CD4-positive, alpha-beta T cell treated with Interleukin-6 for 4 hours (primary cell): ENCODE data around the gene HSPBP1.
A peak's percentile ranks its signal among the peaks of the same experiment; 100 is the strongest.
"Not testable (repeated sequence)": the region's sequence is repeated elsewhere in the genome, so short reads cannot be mapped to it uniquely, and the experiment has no call there.

Source experiments
- DNase-seq: peaks from one replicate; pipeline ENCODE4 v3.0.0-alpha.2; 2020; ENCODE audit warnings: mixed read lengths

Gene HSPBP1

DNA sequence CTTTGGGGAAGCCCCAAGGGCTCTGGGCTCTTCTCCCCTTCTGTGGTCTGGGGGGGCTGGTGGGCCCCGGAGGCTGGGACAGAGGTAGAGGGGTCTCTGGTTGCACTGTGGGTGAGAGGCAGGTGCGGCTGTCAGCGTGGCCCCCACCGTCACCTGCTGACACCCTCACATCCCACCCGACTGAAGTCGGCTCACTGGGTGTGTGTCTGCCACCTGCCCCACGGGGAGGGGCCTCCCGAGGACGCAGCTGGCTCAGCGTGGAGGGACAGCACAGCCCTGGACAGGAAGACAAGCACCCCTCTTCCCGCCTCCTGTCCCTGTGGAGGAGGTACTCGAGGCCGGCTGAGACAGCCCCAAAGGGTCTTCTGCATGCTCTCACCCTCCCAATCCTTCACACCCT is 49.1 kb downstream of the HSPBP1 start:
- DNase-seq, result no peak

DNA sequence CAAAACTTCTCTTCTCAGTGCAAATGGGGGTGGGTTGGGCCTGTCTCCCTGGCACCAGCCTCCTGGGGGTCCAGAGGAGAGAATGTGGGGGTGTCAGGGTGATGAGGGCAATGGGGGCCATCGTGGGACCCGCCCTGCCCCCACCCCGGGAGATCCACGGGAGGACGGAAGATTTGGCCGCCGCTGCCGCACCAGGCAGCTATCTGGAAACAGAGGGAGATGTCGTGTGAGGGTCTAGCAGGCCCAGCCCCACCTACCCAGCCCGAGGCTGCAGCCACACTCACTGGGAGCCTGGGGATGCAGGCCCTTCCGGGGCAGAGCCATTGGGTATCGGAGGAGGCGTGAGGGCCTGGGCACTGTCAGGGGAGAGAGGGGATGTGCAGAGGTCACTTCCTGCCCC is 49.6 kb downstream of the HSPBP1 start:
- no peak for DNase-seq

DNA sequence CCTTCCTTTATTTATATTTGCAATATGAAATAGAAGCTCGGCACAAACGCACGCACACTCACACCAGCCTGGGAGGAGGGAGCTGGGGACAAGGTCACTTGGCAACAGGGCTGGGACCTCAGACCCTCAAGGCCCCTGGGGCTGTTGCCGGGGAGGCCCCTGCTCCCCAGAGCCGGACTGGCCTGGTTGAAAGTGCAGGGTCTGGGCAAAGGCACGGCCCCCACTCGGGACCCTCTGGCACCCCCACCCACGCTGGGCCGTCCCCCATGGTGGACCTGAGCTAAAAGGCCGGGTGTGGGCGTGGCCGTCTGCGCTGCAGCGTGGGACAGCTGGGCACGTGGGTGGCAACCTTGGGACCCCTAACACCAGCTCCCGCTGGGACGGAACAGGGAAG is 50.1 kb downstream of the HSPBP1 start:
- no peak for DNase-seq

DNA sequence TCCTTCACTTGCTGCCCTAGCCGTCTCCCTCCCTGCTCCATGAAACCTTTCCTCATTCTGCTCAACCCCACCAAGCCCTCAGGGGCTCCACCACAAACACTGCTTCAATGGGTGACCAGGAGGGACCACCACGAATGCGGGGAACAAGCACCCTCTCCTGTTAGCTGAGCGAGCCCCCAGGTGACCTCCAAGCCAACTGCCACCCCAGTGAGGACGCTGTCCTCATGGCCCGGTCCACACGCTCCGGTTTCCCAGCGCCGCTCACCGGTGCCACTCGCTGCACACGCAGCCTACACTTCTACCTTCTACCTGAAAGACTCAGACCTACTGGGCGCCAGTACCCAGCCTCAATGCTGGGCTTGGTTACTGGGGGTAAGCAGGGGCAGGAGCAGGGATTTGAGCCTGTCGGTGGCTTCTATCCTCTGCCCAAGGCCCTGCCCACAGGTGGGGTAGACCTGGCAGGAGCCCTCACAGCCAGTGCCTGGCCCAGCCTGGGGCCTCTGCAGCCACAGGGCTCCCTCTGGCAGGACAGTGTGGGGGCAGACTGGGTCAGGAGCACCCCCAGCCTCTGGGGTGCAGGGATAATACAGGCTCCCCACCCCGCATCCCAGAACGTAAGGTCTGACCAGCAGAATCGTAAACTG is 50.6 kb downstream of the HSPBP1 start:
- no peak for DNase-seq

DNA sequence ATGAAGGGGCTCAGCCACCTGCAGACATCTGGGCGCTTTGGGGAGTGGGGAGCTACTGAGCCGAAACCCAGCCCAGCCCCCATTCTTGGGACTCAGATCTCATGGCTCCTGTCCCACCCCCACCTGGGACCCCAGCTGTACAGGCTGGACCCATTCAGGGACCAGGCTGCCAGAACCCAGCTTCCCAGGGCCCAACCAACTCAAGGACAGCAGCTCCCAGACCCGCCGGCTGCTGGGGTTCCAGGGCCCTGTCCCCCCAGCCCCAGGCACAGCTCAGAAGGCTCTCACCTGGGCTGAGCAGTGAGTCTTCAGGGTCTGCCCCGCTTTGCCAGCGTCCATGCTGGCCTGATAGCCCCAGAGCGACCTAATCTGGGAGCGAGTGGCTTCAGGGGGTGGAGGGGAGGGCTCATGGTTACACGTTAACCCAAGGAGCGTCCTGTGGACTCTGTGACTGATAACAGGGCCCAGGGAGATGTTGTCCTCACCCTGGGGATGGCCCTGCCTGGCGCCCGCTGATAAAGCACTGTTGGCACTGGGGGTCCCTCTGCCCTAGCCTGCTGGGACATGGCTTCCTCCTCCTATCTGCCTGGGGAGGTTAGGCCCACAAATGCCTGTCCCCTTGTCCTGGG is 51.4 kb downstream of the HSPBP1 start, which contains the start of gene TMEM86B:
TMEM86B (minus strand) TSS at position 361 of the 629 bp plus-strand sequence; CDS start at position 339, 22 bp downstream.
- DNase-seq, result no peak

DNA sequence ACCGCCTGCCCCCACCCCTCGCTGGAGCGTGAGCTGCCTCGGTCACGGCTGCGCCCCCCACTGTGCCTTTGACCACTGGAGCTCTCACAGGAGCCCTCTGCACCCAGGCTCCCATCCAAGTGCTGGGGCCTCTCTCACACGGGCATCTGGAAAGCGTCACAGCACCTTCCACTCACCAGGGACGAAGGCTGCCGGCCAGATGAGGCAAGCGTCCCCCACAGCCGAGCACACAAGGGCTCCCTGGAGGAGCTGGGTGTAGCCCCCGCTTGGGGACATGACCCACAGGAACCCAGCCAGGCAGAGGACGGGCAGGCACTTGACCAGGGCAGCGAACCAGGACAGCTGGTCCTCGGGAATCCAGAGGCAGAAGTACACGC is 51.9 kb downstream of the HSPBP1 start:
- no peak for DNase-seq

DNA sequence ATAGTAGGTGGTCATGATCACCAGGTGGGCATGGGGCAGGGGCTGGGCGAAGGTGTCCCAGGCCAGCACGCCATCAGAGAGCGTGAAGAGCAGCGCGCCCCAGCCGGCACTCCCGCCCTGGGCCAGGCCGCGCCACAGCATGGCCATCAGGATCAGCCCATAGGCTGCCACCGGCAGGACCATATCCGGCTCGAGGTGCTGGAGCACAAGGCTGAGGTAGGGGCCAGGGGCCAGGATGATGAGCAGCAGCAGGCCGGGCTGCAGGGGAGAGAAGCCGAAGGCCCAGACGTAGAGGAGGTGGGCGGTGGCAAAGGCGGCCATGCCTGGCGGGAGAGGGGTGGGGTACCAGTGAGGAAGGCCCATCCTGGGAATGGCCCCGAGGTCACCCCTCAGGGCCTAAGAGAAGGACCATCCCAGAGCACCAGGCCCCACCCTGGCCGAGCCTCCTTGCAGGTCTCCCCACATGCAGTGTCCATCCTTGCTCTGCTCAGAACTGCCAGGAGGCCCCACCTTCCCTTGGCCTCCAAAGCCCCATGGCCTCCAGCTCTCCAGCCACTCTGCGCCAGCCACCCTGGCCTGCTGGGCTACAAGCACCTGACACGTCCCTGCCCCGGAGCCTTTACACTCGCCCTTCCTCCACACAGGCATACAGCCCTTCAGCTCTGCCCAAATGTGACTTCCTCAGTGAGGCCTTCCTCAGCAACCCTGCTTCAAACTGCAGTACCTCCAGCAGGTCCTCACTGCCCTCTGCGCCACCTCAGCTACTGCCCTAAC is 52.5 kb downstream of the HSPBP1 start:
- no peak for DNase-seq

DNA sequence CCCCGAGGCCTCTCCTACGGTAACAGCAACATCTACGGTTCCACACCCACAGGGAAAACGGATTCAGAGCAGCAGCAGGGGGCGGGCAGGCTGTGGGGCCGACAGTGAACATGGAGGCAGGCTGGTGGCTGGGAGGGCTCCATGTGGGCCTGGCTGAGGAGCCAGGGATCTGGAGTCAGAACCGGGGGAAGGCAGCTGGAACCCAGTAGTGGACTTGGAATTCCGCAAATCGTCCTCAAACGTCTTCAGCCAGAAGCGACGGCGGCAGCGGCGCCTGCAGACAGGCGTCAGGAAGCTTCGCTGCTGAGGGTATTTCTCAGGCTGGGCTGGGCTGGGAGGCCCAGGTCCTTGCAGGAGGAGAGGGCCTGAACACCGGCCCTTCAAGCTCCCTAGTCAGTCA is 53.1 kb downstream of the HSPBP1 start:
- no peak for DNase-seq

DNA sequence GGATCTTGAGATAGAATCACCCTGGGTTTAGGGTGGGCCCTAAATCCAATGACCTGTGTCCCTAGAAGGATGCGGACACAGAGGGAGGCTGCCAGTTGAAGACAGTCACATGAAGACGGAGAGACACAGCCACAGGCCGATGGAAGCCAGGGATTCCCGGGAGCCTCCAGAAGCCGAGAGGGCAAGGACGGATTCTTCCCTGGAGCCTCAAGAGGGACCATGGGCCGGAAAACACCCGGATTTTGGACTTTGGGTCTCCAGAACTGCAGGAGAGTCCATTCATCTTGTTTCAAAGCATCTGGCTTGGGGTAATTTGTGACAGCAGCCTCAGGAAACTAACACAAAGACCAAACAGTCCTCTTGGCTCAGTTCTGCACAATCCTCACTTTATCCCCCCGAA is 53.6 kb downstream of the HSPBP1 start:
- no peak for DNase-seq

DNA sequence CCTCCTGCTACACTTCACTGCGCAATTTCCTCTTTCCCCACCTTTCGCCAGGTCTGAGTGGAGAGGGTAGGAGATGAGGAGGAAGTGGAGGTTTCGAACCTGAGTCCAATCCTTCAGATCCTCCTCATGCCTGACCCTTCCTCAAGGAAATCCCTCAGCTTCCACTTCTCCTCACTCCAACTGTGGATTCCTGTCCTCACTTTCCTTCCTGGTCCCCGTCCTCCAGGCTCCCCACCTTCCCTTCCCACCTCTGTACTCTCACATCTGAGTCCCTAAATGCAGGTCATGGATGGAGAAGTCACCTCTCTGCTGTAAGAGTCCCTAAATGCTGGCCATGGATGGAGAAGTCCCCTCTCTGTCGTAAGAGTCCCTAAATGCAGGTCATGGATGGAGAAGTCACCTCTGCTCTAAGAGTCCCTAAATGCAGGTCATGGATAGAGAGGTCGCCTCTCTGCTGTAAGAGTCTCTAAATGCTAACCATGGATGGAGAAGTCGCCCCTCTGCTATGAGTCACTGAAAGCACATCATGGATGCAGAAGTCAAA is 54.4 kb downstream of the HSPBP1 start:
- no peak for DNase-seq

DNA sequence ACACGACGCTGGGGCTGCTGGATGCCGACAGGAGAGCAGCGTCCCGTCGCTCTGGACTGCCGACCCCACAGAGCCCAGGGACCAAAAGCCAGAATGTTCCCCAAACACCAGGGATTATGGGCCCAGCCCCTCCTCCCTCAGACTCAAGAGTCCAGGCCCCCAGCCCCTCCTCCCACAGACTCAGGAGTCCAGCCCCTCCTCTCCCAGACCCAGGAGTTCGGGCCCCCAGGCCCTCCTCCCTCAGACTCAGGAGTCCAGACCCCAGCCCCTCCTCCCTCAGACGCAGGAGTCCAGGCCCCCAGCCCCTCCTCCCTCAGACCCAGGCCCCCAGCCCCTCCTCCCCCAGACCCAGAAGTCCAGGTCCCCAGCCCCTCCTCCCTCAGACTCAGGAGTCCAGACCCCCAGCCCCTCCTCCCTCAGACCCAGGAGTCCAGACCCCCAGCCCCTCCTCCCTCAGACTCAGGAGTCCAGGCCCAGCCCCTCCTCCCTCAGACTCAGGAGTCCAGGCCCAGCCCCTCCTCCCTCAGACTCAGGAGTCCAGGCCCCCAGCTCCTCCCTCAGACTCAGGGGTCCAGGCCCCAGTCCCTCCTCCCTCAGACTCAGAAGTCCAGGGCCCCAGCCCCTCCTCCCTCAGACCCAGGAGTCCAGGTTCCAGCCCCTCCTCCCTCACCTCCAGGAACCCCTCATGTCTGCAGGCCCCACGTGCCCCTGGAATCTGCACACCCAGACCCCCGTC is 55.1 kb downstream of the HSPBP1 start:
- not testable (repeated sequence) for DNase-seq

DNA sequence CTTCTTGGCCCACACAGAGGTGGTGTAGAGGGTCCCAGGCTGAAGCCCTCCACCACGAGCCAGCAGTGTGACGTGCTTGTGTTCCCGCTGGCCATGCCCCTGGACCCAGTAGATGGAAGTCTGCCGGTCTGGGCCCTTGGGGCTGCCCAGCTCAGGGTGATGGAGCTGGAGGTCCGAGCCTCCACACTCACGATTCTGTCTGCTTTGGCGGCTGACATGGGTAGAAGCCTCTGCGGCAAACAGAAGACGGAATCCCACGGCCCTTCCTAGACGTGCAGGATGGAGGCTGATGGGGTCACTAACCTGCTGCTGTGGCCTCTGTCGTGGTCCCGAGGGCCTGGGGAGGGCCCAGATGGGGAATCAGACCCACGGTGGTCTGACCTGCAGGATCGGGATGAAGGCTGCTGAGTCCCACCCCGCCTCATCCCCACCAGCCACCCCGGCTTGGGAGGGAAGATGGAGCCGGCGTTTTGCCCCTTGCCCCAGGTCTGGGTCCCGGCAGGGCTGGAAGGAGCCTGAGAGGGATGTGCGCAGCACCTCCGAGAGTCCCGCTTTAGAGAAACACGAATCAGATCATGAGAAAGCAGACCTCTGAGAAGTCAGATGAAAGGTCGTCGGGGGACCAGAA is 55.8 kb downstream of the HSPBP1 start:
- DNase-seq, result no peak

DNA sequence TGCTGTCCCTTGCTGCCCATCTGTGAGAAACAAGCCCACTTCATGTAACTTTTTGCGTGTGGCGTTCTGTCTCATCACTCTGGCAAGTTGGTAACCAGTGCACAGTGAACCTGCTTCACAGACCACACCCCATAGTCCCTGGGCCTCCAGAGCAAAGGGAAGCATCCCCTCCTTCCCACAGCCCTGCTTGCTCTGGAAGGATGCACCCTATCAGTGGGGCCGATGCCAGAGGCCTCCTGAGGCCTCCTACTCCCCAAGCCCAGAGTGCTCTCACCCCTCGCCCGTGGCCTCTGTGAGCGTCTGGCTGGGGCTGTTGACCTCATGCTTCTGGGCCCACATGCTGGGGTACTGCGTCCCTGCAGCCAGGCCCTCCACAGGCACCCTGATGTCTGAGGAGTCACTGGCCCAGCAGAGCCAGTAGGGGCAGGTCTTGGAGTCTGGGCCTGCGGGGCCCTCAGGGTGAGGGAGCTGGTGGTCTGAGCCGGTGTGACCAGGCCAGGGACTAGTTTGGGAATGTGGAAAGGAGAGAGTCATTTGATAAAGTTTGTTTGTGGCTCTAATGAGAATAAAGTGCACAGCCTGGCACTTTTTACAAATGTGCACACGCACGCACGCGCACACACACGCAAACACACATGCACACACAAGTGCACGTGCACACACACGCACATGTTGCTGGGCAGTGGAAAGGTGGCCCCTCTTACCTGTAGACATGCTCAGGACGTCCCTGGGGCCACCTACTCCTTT is 56.4 kb downstream of the HSPBP1 start:
- DNase-seq, result no peak

DNA sequence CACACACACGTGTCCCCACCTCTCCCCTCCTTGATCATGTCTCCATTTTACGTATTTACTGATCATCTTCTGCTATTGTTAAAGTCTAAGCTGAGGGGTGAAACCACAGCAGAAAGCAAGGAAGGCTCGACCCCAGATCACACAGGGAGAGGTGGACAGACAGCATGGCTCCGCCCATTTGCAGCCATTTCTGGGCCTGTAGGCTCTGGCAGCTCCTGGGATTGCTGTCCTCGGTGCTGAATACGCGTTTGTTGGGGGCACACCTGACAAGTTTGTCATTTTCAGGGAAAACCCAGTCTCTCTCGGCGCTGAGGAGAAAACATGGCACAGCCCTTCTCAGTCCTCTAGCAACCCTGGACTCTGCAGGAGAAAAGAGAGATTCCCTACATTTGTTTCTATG is 59.4 kb downstream of the HSPBP1 start:
- DNase-seq, result no peak

DNA sequence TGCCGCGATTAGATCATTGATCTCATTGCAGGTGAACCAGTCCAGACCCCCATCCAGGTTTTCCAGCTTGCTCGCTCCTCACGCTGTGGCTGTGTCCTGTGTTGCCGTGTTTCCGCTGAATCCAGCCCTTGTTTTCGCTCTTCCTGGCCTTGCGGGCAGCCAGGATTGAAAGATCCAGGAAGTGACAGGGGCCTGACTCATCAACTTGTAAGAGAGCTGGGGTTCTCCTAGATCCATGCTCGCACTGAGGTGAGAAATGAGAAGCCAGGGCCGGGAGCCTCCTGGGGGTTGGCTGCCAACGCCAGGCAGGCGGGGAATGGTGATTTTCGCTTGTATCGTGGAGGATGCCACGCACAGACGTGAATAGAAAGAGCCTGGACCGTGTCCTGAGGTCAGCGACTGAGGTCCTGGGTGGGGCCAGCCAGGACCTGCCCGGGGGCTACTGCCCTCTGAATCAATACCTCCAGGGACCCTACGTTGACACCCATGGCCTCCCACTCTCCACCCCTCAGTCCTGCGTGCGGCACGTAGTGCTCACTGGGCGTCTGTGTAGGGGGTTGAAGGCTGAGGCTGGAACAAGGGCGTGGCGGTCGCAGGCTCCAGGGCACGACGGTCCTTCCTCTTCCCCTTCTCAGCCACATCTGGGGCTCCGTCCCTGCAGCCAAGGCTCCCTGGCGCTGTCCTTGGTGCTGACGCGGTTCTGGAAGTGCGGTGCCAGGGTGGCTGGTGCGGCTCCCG is 63.3 kb downstream of the HSPBP1 start:
- peak; percentile 56 for DNase-seq

DNA sequence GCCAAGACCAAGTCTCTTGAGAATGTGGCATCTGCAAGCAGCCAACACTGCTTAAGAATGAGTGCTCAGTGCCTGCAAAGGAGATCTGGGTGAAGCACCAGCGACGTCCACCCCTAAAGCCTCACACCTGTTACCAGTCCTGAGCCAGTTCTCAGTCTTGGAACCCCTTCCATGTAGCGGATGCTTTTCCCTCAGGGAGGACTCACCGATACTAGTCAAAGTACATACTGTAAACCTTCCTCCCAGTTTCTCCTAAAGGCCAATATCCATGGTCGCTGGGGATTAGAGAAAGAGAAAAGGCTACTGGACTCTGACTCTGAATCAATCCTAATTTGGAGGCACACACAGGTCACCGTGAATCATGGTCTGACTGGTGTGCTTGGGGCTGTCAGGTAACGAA is 66.4 kb downstream of the HSPBP1 start:
- DNase-seq, result no peak

DNA sequence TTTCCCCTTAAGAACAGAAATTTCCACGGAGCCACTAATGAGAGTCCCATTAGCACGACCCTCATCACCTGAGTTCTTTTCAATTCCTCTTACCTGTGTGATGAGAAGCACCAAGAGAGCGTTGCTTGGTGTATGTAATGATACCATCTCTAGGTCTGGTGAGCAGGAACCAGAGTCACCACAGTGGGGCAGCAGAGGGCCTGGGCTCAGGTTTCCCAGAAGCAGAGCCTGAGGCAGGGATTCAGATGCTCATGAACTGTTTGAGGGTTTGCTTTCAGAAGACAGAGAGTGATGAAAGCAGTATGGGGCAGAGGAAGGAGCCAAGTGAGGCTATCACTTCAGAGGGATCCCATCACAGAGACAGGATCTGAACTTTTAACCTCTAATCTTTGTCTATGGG is 67.5 kb downstream of the HSPBP1 start:
- DNase-seq, result peak; percentile 54
